PC-3 (cell line): ENCODE measurements around the gene CACNA1E. TPM values are rescaled to one million over a fixed set of nuclear protein-coding genes. Genes with fewer than 3 reads are reported as not detected.

Source experiments
- ATAC-seq: fragments of 200-7000 bp; cut with Tn5 transposase; 2 replicates; pipeline ENCODE4 v1.9.1; 2020; ENCODE audit warnings: mild to moderate bottlenecking, moderate library complexity
- BruUV-seq: library from RNA; stranded (reverse); fragments of 400-500 nt; replicated peaks from 2 replicates; lab custom pipeline; 2021; lab: Mats Ljungman, UMichigan
- CTCF ChIA-PET: fragments of 300-600 bp; sonication (Branson Sonifier 250); formaldehyde crosslinking; loops from one replicate; lab custom pipeline; 2022; ENCODE audit warnings: antibody characterized with exemption; lab: Charles Lee
- POLR2A ChIA-PET: fragments of 300-600 bp; sonication (Branson Sonifier 250); formaldehyde crosslinking; loops from one replicate; lab custom pipeline; 2022; ENCODE audit warnings: antibody characterized with exemption; ENCODE audit not compliant: unreplicated experiment; lab: Charles Lee
- DNase-seq: peaks from one replicate; pipeline ENCODE4 v3.0.0-alpha.2; 2015
- H2AFZ ChIP-seq: fragments of 300-600 bp; sonication (generic); 2 replicates; pipeline ENCODE4 v1.6.0; 2016; ENCODE audit warnings: antibody characterized with exemption, low read length
- H3F3A ChIP-seq: fragments of 300-600 bp; sonication (generic); one replicate; pipeline ENCODE4 v1.6.0; 2017; ENCODE audit warnings: antibody characterized with exemption, low read length, control low read depth, mild to moderate bottlenecking; ENCODE audit not compliant: unreplicated experiment
- H3K27ac ChIP-seq: fragments of 300-600 bp; sonication (generic); 2 replicates; pipeline ENCODE4 v1.5.1; 2016; ENCODE audit warnings: mild to moderate bottlenecking, low read length
- H3K27me3 ChIP-seq: fragments of 300-600 bp; sonication (generic); 2 replicates; pipeline ENCODE4 v1.6.1; 2016; ENCODE audit warnings: low read length, mixed read lengths
- H3K36me3 ChIP-seq: fragments of 300-600 bp; sonication (generic); 2 replicates; pipeline ENCODE4 v1.6.1; 2016; ENCODE audit warnings: low read depth, mixed run types, low read length, mixed read lengths
- H3K4me1 ChIP-seq: fragments of 300-600 bp; sonication (generic); 2 replicates; pipeline ENCODE4 v1.5.1; 2016; ENCODE audit warnings: low read length; ENCODE audit not compliant: insufficient read depth
- H3K4me2 ChIP-seq: fragments of 300-600 bp; sonication (generic); 2 replicates; pipeline ENCODE4 v1.6.0; 2016; ENCODE audit warnings: low read length
- H3K4me3 ChIP-seq: fragments of 300-600 bp; sonication (generic); 2 replicates; pipeline ENCODE4 v1.5.1; 2016; ENCODE audit warnings: mild to moderate bottlenecking, low read length, mixed read lengths
- H3K79me2 ChIP-seq: fragments of 300-600 bp; sonication (generic); 2 replicates; pipeline ENCODE4 v1.6.1; 2017; ENCODE audit warnings: low read length, mixed read lengths
- H3K9ac ChIP-seq: fragments of 300-600 bp; sonication (generic); 2 replicates; pipeline ENCODE4 v1.6.0; 2016; ENCODE audit warnings: mild to moderate bottlenecking, low read length
- H3K9me2 ChIP-seq: fragments of 300-600 bp; sonication (generic); replicated peaks from 2 replicates; pipeline ENCODE4 v1.6.1; 2016; ENCODE audit warnings: mixed run types, low read length, mixed read lengths
- H3K9me3 ChIP-seq: fragments of 300-600 bp; sonication (generic); 2 replicates; pipeline ENCODE4 v1.6.1; 2016; ENCODE audit warnings: low read length, mixed read lengths
- H4K20me1 ChIP-seq: fragments of 300-600 bp; sonication (generic); 2 replicates; pipeline ENCODE4 v1.6.1; 2016; ENCODE audit warnings: low read length, mixed read lengths
- CTCF ChIP-seq: fragments of 300-600 bp; sonication (generic); conservative IDR thresholded peaks from 2 replicates; pipeline ENCODE4 v1.5.1; 2017; ENCODE audit warnings: antibody characterized with exemption, low read depth, mild to moderate bottlenecking, low read length
- EZH2 ChIP-seq: fragments of 300-600 bp; sonication (generic); IDR thresholded peaks from one replicate; pipeline ENCODE4 v1.6.1; 2017; ENCODE audit warnings: antibody characterized with exemption, mild to moderate bottlenecking, low read length; ENCODE audit not compliant: unreplicated experiment
- EZH2phosphoT487 ChIP-seq: fragments of 300-600 bp; sonication (generic); IDR thresholded peaks from 2 replicates; pipeline ENCODE4 v1.6.1; 2018; ENCODE audit warnings: mild to moderate bottlenecking, antibody characterized with exemption, low read length, borderline replicate concordance
- intact Hi-C: fragments of 100-400 bp; cut with micrococcal nuclease; formaldehyde crosslinking; loops from 2 replicates; pipeline ENCODE4 v1.9.0; 2023
- total RNA-seq: library from RNA; depleted of rRNA; stranded (reverse); fragments of >200 nt; gene quantifications from 2 replicates; pipeline ENCODE4 v1.2.3, GENCODE V29; 2014

CACNA1E gene
- total RNA-seq, 1 experiment from 2014 or later = not detected

DNA sequence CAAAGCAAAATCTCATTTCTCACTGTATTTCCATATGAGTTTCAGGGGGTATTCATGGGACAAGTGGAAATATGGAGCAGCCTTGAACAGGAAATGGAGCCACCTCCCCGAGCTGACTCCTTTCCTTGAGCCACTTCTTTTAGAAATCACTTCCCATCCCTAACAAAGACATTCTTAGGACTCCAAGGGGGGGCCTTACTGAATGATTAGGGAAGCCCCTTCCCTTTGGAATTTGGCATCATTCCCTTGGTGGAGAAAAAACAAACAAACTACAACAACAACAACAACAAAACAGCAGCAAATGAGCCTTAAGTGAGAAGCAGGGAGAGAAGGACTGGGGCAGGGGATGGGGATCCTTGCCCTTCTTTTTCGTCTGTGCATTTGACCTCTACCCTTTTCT lies 299.9 kb downstream of the CACNA1E start:
- DNase-seq (no peak), ATAC-seq (no peak)
- Histone ChIP-seq H3K9me3 (no peaks in the 10 kb centered on the region), H3K4me3 (no peak overlapping the region), H3K79me2 (no peaks in the 10 kb centered on the region), H3K36me3 (no peaks in the 10 kb centered on the region), H3K9me2 (no peaks in the 10 kb centered on the region), H3K4me2 (no peak overlapping the region), H4K20me1 (no peaks in the 10 kb centered on the region), H3K27me3 (0 out of 2 replicates have a peak, but pooled peaks cover 3% of the 10 kb centered on the region), H3K27ac (no peak overlapping the region), H3K9ac (no peak overlapping the region), H3K4me1 (no peaks in the 10 kb centered on the region), H3F3A (no peaks in the 10 kb centered on the region), H2AFZ (no peak overlapping the region)
- CTCF ChIA-PET = no interaction called here
- POLR2A ChIA-PET = no interaction called here
- intact Hi-C loops = no loop called here
- TF ChIP-seq CTCF (no peak), EZH2 (no peak), EZH2phosphoT487 (no peak)
- BruUV-seq = no TSS peak

GRCh38 chr1:181784039-181784683 lies 300.8 kb downstream of the CACNA1E start:
- BruUV-seq = no TSS peak
- no peak overlapping the region for H2AFZ ChIP-seq
- no peak for TF ChIP-seq EZH2phosphoT487
- no peak for TF ChIP-seq EZH2
- TF ChIP-seq CTCF = no peak
- no peak for DNase-seq
- no peaks in the 10 kb centered on the region for H3K36me3 ChIP-seq
- intact Hi-C loops = no loop called here
- H4K20me1 ChIP-seq = no peaks in the 10 kb centered on the region
- no peaks in the 10 kb centered on the region for H3K4me1 ChIP-seq
- H3K27ac ChIP-seq = no peak overlapping the region
- ChIA-PET POLR2A (no interaction called here), CTCF (no interaction called here)
- H3K9me3 ChIP-seq = no peaks in the 10 kb centered on the region
- H3K9me2 ChIP-seq = no peaks in the 10 kb centered on the region
- H3K79me2 ChIP-seq = no peaks in the 10 kb centered on the region
- H3K9ac ChIP-seq = no peak overlapping the region
- no peak for ATAC-seq
- H3K4me3 ChIP-seq = no peak overlapping the region
- H3K27me3 ChIP-seq = 0 out of 2 replicates have a peak, but pooled peaks cover 3% of the 10 kb centered on the region
- no peak overlapping the region for H3K4me2 ChIP-seq
- H3F3A ChIP-seq = no peaks in the 10 kb centered on the region

- Histone ChIP-seq H3K9ac (no peak overlapping the region), H3F3A (no peaks in the 10 kb centered on the region), H4K20me1 (no peaks in the 10 kb centered on the region), H2AFZ (no peak overlapping the region), H3K9me3 (no peaks in the 10 kb centered on the region), H3K4me1 (no peaks in the 10 kb centered on the region), H3K27me3 (peaks cover 20% of the 10 kb centered on the region), H3K9me2 (no peaks in the 10 kb centered on the region), H3K36me3 (no peaks in the 10 kb centered on the region), H3K79me2 (no peaks in the 10 kb centered on the region), H3K27ac (no peak overlapping the region), H3K4me3 (no peak overlapping the region), H3K4me2 (no peak overlapping the region)
- TF ChIP-seq EZH2 = no peak
- ATAC-seq (no peak), DNase-seq (no peak)
- no TSS peak for BruUV-seq
- ChIA-PET POLR2A (no interaction called here), CTCF (no interaction called here)
- intact Hi-C loops = no loop called here
These were observed 306.1 kb downstream of the CACNA1E start for GRCh38 chr1:181789395-181789794.
